Fibroblast of skin of right quadriceps (primary cell): ENCODE measurements around the gene CCDC93.

Source experiments
- DNase-seq: peaks from one replicate; pipeline ENCODE4 v3.0.0-alpha.2; 2013

CCDC93 gene

DNA sequence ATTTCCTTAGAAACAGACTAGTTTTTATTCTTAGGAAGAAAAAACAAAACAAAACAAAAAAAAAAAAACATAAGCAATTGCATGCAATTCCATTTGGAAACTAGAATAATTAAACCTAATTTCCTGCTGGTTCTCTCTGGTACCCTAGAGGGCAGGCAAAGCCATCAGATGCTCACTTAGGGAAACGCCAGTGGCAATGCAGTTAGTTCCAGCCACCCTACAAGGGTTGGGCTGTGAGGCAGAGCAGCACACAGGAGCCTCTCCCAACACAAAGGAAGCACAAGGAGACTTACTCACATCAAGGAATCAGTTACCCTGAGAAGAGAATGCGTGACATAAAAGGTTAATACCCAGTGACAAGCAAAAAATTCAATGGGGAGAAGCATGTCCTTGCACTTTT lies 28.8 kb downstream of the CCDC93 start:
- no peak for DNase-seq

DNA sequence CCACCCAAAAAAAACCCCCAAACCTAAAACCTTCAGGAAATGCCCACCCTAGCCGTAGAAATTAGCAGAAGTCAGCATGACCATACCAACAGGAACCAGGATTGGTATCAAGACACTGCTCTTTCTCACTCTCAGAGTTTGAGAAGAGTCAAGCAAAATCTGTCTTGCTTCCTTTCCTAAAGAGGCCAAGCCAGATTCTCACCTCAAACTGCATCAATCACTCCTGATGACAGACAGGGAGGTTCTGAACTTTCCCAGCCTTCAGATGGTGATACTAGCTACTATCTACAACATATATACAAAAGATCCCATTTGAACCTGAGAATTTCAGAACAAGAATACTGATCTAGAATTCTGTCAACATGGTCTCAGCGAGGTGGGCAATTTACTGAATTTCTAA lies 29.7 kb downstream of the CCDC93 start:
- no peak for DNase-seq

DNA sequence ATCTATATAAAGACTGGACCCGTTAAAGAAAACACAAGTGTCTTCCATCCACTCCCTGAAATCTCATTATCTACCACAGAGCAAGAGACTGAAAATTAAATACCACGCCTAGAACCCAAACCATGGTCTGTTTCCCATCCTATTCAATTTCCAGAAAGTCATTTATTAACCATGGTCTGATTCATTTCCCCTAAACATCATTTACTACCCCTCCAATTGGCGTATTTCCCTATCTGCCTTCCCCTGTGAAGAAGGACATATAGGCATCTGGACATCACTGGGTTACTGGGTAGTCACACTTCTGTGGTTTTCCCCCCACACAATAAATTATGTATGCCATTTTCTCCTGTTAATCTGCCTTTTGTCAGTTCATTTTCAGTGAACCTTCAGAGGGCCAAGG lies 30.8 kb downstream of the CCDC93 start:
- peak; percentile 91 for DNase-seq

DNA sequence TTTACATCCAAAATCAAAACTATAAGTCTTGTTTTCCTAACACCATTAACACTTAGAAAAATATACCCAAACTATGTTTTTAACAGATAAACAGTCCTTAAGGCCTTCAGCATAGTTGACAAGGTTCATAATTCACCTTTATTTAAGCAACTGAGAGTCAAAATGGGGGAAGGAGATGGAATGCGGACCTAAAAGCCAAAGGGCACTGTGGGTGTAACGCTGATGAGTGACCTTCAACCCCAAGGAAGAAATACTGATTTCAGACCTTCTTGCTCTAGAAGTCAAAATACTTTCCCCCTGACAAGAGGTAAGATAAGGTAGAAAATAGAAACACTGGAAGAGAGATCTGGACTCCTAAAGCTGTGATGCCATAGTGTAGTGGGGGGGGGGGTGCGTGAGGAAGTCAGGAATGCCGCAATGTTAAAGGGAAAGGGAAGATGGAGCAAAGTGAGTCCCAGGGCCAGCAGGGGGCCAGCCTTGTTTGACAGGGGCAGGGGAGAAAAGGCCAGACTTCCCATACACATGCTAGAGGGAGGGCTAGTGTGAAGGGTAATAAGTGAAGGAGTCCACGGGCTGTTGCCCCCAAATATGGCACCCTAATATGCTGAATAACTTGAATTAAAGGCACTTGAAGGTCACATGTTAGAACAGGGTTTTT lies 31.4 kb downstream of the CCDC93 start:
- no peak for DNase-seq

DNA sequence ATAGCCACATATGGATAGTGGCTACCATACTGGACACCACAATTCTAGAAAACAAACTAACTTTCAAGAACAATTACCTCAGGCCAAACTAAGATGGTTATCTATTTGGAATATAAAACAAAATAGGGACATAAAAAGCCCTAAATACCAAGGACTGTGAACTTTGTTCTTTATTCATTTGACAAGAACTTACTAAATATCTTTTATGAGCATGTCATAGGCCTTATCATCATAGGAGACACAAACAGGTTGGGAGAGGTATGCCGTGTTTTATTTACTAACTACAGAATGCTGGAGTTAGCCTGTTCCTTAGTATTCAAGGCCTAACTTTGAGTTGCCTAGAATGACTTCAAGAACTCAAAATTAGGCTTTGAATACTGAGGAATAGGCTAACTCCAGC lies 32.1 kb downstream of the CCDC93 start:
- no peak for DNase-seq

DNA sequence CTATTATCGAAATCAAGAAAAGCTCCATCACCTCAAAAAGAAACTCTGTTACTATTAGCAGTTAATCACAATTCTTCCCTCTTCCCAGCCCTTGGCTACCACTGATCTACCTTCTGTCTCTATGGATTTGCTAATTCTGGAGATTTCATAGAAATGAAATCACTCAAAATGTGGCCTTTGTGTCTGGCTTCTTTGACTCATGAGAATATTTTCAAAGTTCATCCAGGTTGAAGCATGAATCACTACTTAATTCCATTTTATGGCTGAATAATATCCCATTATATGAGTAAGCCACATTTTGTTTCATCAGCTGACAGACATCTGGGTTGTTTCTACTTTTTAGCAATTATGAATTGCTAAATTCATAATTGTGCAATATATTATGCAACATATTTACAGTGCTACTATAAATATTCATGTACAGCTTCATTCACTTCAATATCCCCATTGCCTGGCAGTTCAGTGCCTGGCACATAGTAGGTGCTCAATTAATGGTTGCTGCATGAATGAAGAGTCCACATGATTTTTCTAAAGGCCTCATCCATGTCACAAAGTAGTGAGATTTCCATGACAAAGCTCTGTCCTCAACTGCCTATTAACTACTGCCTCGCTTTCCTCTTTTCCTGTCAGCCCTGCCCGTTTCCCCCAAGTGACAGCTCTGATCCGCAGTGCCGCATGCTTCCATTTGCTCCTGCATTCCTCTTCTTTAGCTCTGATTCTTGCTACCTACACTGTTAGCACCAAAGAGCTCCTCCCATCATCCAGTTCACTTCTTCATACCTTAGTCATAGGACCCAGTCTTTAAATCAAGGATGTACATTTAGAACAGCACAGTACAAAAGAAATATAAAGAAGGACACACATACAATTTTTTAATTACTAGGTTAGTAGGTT lies 32.8 kb downstream of the CCDC93 start:
- DNase-seq: peak; percentile 97

DNA sequence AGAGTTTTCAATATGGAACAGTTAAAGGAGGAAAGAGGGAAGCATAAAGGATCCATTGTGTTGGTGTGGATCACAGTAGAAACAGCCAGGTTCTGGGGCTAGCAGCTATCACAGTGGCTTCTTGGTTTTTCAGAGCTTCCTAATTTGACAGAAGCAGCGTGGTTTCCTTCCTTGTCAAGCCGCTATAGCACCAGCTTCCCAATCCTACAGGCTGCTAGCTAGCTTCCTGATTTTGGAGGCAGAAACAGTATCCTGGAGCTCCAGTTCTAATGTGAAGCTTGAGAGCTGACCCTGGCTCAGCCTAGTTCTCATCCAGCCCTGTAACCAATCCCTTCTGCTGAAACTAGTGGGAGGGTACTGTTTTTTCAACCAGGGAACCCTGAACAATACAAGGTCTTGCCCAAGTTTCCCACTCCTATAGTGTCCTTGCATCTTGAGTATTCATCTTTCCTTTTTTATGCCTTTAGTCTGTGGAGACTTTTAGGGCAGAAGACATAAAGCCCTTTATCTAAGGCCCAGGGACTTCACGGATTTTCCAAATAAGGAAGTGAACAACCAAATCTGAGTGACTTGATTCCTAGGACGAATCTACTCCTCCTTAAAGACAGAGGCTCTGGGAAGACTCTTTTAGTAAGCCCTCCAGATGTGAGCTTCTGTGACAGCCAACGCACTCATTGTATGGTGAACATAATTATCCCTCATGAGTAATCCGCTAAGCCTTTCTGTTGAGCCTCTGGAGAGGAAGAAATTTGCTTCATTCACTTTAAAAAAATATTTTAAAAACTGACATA lies 33.8 kb downstream of the CCDC93 start:
- peak; percentile 92 for DNase-seq

DNA sequence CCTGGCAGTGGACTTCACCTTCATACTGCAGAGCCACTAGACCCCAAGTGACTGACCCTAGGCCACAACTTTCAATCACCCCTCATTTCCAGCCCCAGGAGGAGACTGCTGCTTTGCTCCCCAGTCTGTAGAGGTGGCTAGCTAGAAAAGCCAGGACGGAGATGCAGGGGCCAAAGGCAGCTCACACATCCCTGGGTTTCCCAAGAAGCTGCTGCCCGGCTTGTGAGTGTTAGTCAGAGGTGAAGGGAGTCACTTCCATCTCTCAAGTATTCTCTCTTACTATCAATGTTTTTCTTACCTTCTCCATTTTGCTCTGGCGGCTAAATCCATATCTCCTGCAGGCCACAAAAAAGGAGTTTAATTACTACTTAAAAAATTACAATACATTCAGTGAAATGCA lies 36.2 kb downstream of the CCDC93 start:
- DNase-seq: no peak

DNA sequence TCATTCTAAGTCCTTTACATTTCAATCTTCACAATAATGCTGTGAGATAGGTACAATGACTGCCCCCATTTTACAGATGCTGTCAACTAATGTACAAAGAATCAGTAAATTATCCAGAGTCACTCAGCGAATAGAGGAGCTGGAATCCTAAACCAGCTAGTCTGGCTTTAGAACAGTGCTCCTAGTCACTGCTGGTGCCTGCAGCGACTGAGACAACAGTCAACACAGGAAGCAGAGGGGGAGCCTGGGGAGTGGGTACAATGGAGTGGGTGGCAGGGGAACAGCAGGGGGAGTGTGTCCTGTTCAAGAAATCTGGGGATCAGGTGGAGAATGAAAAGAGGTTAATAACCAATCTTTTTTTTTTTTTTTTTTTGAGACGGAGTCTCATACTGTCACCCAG lies 37.3 kb downstream of the CCDC93 start:
- DNase-seq: no peak

DNA sequence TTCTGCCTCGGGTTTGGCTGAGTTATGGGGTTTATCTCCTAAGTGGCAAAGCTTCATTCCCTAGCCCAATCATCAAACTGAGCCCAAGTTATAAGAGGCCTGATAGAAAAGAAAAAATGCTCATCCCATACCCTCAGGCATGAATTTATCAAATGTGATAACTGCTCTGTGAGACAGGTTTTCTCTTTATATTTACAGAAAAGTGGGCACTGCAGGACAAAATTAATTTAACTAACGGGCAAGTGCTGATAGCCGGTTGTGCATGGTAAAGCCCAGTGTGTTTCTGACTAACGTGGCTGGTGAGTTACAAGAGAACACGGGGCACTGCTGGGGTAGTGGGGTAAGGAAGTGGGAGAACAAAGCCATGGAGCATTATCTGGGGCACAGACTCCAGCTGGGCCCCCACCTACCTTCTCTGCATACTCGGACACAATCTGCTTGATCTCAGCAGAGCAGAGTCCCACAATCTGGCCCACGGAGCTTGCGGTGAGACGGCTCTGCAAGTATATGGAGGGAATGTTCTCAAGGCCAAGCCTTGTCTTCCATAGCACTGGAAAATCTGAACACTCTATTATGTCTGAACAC lies 40.3 kb downstream of the CCDC93 start:
- DNase-seq: no peak

DNA sequence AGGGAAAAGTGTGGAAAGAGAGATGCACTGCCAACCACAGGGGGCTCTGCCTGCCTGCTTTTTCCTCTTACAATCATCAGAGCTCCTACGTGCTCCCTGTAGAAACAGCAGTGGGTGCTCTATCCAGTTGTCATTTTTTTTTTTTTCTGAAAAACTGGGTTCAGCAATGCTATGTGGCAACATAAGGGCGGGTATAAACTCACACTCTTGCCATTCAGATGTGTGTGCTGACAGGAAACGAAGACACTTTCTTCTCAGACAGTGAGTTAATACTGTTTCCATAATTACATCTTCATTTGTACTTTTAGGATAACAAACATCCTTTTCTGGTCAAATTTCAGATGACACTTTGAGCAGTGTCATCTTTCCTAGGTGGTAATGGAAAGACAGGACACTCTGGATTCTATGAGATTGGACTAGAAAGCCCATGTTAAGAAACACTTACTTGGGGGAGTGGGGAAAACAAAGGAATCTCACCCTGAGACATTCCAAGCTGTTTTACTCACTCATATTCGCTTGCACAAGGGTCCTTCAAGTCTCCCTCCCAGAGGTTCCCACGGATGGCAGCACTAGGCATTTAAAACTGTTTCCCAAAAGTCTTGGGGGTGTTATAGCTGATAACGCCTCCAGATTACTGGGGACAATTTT lies 41.3 kb downstream of the CCDC93 start:
- peak; percentile 74 for DNase-seq

DNA sequence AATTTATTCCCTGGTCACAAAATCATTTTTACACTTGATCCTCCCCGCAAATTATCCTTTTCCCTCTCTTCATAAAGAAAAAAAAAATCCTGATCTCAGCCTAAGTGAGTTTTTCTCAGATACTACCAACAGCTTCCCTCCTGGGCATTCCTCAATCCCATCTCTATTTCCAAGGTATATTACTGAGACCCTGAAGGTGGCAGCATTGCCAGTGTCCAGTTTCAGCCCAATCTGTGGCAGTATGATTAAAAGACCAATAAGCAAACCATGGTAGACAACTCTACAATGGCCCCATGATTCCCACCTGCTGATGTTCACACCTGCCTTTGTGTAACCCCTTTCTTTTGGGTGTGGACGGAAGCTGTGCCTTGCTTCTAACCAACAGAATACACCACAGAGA lies 45.1 kb downstream of the CCDC93 start:
- no peak for DNase-seq

DNA sequence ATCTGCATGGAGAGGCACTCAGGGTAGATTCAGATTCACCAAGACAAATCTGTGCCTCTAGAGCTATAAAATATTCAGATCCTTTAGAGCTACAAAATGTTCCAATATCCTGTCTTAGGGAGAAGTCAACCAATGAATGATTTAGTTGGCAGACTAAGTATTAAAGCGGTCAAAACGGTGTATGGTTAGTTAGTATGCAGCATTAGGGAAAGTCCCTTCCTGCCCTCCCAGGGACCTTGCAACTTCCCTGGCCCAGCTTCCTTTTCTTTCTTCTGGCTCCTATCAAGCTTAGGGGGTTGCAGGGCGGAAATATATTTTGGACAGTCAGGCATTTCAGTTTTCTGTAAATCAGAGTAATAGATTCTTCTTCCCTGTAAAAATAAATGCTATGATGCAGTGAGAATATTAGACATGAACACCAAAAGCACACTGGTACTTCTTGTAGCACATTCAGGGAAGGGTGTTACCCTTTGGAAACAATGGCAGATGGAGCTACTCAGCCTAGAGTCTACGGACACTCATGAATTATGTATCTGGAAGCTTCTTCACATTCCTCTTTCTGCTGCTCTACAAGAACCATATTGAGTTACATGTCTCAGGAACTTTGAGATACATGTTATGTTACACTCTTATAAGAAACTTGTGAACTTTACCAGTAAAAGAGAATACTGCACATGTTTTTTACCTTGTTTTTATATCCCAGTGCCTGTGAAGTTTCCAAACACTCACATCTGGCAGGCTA lies 45.7 kb downstream of the CCDC93 start:
- DNase-seq: no peak

DNA sequence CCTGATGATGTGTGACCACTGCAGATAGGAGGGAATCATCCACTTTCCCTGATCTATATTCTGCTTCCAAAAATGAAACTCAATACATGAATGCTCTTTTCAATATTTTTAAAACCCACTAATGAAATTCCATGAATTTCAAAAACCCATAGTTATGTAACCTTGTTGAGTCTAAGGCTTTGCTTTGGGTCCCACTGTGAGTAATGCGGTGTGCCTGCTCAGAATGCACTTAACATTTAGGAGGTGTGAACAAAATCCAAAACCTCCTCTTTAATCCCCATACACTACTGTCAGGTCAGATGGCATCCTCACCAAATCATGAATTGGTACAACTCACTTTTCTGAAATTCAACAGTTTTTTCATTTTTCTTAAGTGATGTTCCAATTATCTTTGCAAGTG lies 50.4 kb downstream of the CCDC93 start:
- peak; percentile 43 for DNase-seq

DNA sequence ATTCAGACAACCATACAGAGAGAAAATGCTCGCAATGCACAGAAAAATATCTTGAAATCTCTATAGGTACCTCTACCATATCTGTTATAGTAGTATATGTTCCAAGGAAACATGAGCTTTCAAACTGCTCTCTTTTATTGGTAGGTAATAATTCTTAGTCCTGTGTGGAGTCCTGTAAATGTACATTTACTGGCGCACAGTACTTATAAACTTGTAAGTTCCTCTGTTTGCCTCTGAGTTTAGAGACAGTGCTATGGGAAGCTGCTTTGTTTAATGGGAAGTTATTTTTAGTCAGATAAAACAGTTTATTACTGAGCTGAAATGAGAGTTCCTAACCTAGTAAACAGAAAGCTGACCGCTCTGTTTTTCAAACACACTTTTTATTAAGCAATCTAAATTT lies 52.7 kb downstream of the CCDC93 start:
- DNase-seq: no peak

DNA sequence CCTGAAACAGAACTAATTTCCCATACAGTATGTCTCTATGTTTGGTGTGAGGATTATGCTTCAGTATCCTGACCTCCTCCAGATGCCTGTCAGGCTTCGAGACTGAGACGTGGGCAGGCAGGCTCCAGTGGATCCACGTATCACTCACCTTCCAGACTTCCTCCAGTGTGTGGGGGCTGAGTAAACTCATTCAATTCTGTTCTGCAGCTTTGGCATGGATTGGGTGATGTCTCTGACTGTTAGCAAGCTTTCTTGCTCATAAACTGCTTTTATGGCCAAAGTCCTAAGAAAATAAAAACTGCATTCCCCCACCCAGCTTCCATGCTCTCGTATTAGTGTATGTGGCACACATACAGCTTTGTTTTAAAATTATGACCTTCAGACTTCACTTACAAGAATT lies 53.6 kb downstream of the CCDC93 start:
- peak; percentile 49 for DNase-seq

DNA sequence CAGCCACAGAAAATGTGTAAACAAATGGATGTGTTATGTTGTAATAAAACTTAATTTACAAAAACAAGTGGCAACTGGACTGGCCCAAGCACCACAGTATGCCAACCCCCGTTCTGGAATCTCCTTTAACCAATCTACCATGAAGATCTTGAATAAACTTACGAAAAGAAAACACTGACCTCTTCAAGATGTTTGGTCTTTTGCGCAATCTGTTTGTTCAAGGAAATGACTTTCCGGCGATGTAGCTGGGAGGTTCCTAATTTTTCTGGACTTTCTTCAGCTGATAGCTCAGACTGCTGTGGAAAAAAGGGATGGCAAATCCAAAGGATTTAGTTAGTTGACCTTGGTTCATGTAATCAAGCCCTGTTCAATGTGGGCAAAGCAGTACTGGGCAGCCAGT lies 55.7 kb downstream of the CCDC93 start:
- DNase-seq: peak; percentile 51

DNA sequence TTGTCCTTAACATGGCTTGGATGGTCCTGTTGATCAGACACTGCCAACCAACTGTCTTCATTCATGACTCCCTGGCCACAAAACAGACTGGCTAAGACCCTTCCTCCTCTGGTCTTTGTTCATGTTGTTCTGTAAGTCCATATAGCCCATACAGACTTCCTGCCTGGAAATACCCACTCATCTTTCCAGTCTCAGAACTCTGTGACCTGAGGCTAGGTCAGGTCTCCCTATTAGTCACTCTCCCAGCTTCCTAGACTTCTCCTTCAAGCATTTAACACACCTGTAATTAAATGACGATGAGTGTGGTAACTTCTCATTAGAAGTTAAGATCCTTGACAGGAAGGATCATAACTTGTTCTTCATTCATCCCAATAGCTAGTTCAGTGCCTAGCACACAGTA lies 56.3 kb downstream of the CCDC93 start:
- DNase-seq: no peak

DNA sequence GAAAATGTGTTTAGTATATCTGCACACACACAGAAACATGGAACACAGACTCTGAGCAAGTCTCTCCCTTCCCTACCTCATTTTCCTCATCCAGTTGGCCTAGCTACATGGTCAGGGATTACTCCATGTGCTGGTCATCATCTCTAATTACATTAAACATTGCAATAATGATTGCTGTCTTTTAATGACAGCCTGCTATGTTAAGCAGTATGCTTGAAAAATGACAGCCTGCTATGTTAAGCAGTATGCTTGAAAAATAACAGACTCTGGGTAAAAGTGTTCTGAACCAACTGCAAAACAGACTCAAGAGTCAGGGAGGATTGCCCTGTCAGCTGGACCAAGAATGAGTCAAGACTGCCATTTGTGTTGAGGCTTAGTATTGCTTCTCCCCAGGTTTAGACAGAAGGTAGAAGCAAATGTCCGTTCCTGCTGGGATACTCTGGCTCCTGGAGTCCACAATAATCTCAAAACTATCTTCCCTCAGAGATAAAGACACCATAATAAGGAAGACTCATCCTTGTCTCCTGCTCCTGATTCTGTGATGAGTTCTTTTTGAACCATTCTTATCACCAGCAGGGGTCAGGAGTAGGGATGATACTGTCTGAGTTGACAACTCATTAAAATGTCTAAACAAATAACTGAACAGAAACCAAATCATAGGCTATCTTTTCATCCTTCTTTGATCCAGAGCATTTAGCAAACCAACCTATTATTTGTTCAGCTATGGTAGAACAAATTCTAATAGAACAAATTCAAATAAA lies 57.7 kb downstream of the CCDC93 start:
- DNase-seq: no peak

DNA sequence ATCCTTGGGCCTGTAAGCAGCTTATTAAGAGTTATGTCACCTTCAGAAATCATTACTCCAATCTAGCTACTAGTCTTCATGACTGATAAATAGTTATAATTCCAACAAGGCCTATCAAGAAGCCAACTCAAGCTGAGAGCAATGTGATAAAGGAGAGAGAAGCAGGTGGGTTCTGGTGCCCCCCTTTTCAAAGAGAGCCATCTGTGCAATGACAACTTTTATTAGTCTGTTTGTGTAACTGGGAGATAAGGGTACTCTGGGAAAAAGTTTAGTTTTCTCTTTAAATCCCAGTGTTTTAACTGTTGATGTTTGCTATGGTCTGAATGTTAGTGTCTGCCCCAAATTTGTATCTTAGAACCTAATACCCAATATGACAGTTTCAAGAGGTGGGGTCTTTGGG lies 60.6 kb downstream of the CCDC93 start:
- no peak for DNase-seq

DNA sequence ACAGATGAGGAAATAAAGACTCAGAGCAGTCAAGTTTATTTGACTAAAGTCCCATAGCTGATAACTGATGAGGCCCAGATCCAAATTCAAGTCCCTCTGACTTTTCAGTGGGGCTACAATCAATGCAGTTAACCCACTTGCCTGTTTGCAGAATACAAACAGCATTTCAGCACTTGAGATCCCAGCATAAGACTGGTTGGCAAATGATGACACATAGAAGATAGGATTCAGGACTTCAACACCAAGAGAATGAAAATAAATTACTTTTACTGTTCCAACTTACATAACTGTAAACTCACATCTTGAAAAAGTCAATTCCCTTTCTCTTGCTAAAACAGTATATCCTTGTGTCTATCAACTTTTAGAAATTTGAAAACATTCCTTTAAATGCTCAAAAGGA lies 61.2 kb downstream of the CCDC93 start:
- no peak for DNase-seq
